GM15510 (cell line): Measurements from ENCODE around the gene GPR39.

Experiments
- POLR2A ChIP-seq: IDR thresholded peaks from 3 replicates; pipeline ENCODE4 v1.6.1; 2011; ENCODE audit warnings: borderline replicate concordance; ENCODE audit not compliant: insufficient read length; ENCODE audit errors: extremely low read depth

Gene GPR39

DNA sequence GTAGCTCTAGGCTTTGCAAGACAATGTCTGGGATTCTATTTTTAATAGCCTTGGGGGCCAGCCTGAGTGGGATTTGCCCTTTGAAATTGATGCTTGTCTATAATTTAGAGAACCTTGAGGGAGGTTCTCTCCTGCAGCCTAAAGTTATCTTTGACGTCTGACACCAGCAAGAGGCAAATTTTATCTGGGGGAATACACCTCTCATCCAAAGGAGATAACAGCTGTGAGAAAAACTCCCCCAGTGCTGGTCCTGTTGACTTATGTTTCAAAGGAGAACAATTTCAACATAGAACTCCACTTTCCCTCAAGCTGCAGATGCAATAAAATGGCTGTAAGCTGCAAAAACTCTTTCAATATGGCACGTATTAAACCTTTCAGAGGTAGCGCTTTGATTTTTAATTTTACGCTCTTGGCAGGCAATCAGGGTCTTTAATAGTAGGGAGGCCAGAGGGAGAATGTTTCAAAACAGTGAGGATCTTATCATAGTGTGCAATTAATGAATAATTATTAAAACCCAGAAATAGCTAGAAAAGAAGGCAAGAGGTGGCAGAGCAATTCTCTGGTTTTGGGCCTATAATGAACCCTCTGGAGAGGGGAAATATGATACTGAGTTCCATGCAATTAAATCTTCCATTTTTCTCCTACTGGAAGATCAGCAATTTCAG is 191.0 kb downstream of the GPR39 start:
- no peak for TF ChIP-seq POLR2A

- TF ChIP-seq POLR2A: no peak
Measured at GRCh38 chr2:132608311-132608710, 191.7 kb downstream of the GPR39 start.

- no peak for TF ChIP-seq POLR2A
Measured at GRCh38 chr2:132609101-132609890, 192.7 kb downstream of the GPR39 start.

- TF ChIP-seq POLR2A: no peak
Measured at GRCh38 chr2:132611719-132612118, 195.1 kb downstream of the GPR39 start.

DNA sequence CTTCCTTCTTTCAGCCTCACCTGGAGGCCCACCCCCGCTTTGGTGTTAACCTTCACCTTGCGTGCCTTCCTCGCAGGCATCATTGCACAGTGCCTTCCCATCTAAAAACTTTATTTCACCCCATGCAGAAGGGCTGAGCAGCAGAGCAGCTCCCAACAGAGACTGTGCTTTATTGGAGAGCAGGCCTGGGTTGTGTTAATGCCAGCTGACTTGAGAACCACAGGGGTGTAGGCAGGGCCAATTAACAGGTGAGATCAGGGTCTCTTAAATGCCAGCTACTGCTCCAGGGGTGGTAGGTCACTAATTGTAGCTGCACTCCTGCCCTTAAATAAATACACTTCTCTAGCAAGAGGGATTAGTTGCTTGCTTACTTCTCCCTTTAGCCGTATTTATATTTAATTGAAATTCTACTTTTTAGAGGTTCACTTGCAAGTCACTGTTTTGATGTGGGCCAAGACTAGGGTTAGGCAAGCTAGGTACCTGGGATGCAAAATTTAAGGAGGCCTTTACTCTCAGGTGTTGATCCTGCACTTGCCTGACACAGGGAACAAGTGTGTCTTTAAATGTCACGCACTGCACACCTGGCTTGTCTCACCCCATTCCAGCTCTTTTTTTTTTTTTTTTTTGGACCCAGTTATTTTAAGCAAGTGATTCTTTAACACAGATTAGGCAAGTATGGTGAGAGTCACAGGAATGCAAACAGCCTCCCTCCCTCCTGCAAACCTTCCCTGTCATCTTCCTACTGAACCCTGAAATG is 198.9 kb downstream of the GPR39 start:
- no peak for TF ChIP-seq POLR2A

DNA sequence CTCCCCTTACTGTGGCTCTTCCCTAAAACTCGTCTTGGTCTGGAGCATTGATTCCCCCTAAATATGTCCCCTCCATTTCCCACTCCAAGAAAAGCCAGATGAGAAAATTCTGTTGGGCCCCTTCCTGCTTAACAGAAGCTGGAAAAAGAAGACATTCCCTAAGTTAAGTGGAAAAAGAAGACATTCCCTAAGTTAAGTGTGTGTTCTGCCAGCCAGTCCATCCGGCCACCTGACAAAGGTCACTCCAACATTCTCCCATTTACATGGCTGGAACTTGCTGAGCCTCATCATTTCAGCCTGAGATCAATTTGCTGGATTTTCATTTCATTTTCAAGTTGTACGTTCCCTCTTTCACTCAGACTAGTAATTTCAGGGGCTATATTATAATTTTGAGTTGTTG is 201.4 kb downstream of the GPR39 start:
- no peak for TF ChIP-seq POLR2A

- no peak for TF ChIP-seq POLR2A
Measured at GRCh38 chr2:132618734-132619133, 202.1 kb downstream of the GPR39 start.

DNA sequence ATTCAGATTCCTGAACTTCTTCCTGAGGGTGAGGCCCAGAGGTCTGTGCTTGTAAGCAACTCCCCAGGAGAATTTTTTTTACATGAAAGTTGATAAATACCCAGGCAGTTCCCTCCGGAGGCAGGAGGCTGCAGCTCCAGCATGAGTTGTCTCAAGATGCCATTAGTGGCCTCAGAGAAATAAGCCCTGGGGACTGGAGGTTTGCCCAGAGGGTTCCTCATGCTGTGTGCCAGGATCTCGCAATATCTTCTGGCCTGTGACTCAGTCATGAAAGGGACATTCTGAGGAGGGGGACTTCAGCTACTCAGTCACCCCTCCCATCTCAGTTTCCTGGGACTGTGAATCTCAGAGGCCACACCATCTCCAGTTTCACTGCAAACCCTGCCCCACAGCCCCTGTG is 203.5 kb downstream of the GPR39 start:
- TF ChIP-seq POLR2A: no peak

DNA sequence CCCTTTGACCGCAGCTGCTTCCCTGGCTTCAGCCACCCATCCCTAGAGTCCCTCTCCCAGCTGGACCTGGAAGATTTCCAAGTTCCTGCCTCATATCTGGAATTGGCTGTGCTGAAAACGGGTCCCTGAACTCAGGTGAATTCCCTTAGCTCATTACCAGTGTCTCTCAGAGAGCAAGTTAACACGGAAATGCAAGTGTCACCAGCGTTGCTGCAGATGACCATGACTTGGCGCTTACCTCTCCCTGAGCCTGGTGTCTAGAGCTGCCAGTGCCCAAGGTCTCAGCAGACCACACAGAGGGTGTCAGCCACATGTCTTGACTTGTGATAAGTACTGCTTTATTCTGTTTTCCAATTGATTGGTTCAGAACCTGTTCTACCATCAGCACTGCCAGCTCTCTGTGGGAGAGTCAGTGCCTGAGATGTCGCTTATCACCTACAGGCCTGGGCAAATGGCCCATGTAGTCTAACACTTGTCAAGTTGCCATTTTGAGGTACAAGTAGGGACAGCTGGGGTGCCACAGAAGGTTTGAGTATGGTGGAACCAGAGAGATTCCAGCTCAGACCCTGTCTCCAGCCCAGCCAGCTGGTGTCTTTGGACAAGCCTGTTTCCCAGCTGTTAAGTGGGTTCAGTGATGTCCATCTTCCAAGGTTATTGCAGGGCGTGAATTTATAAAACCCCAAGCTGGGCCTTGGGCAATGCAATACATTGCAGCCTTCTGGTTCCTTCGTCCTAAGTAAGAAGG is 204.7 kb downstream of the GPR39 start:
- TF ChIP-seq POLR2A: no peak

- TF ChIP-seq POLR2A: no peak
Measured at GRCh38 chr2:132623096-132623839, 206.7 kb downstream of the GPR39 start.

DNA sequence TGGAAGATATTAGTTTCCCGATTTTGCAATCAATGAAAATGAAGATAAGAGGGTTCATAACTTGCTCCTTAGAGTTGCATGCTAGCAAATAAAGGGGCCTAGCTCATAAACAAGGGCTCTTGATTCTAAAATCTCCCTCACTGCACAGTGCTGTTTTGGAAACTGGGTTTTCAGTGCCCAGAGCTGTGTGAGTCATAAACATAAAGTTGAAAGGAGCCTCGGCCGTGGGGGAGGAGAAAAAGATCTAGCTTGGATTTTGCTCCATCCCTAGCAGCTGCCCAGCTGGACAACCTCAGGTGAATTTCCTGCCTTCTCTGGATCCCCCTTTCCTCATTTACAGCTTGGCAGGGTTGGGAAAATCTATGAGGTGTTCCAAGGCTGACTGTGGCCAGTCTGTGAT is 210.9 kb downstream of the GPR39 start:
- TF ChIP-seq POLR2A: no peak

GRCh38 chr2:132632000-132632649 is 215.5 kb downstream of the GPR39 start:
- no peak for TF ChIP-seq POLR2A

DNA sequence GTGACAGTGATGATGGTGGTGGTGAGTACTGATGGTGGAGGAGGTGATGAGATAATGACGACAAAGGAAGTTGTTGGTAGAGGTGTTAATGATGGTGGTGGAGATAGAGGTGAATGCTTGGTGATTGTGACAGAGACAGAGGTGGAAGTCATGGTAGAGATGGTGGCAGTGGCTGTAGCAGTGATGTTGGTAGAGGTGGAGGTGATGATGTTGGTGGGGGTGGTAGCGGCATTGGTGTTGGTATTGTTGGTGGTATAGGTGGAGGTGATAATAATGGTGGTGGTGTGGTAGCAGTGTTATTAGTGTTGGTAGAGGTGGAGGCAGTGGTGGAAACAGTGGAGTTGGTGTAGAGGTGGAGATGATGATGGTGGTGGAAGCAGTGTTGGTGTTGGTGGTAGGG is 217.0 kb downstream of the GPR39 start:
- no peak for TF ChIP-seq POLR2A

DNA sequence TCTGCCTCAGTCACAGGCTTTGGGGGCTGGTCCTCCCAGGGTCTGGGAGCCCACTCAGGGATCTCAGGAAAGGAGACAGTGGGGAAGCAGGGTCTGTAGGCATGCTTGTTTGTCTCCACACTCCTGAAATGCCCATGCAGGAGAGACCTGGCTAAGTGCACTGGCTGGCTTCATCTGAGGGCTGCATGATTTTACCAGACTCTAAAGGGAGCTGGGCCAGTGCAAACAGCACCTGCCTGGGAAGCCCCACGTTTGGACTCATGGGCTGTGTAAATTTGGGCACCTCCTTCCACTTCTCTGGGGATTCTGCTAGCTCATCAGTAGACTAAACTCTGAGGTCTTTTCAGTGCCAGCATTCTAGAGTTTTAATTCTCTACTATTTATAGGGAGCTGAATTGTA is 219.7 kb downstream of the GPR39 start:
- TF ChIP-seq POLR2A: no peak
